ENCODE measurements around the gene CIAO3. TPM values are rescaled to one million over a fixed set of nuclear protein-coding genes. Genes with fewer than 3 reads are reported as not detected.

Gene CIAO3
- total RNA-seq, 1 experiment from 2014 or later = 44.5 TPM

DNA sequence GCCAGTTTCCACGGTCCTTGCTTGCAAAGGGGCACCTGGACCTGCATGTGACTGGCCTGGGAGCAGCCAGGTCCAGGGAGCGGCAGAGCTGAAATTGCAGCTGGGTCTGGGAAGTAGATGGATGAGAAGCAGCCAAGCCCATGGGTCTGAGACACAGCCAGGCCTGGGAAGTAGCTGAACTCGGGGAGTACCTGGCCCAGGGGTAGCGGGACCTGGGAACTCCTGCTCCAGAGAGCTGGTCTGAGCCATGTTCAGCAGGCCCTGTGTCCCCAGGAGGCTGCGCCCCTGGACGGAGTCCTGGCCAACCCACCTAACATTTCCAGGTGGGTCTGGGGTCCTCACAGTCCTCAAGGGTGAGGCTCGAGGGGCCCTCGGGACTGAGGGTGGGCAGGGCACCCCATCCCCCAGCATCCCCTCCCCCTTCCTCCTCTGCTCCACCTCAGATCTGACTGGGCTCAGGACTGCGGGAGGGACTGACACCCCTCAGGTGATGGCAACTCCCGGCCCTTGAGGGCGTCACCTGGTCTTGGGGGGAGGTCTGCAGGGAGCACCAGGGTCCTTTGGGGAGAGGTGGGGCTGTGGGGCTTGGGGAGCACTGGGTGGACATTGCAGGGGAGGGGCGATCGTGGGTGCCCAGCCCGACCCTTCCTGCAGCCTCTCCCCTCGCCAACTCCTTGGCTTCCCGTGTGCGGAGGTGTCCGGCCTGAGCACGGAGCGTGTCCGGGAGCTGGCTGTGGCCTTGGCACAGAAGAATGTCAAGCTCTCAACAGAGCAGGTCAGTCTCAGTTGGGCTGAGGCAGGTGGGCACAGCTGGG, 22.8 kb upstream of the CIAO3 start:
- H3K27me3 Mint-ChIP-seq (ENCODE audit: insufficient read depth, unreplicated experiment) = no peaks in the 10 kb centered on the region
- no TSS peak for BruUV-seq (replicated peaks)
- Histone ChIP-seq H3K4me3 (ENCODE audit: low read depth, low read length) (no peak overlapping the region), H3K36me3 (ENCODE audit: control insufficient read depth, insufficient read depth, low read length) (no peaks in the 10 kb centered on the region), H3K4me1 (peaks cover 25% of the 10 kb centered on the region), H3K9me3 (no peaks in the 10 kb centered on the region), H3K27me3 (replicated peaks; ENCODE audit: control insufficient read depth, insufficient read depth, low read length) (no peaks in the 10 kb centered on the region)
- no peak overlapping the region for H3K4me3 Mint-ChIP-seq (ENCODE audit: unreplicated experiment)
- no peaks in the 10 kb centered on the region for H3K4me1 Mint-ChIP-seq (ENCODE audit: low read depth, unreplicated experiment)
- H3K9me3 Mint-ChIP-seq (ENCODE audit: unreplicated experiment) = no peaks in the 10 kb centered on the region
- POLR2A ChIA-PET = no interaction called here
- H3K36me3 Mint-ChIP-seq (ENCODE audit: insufficient read depth, unreplicated experiment) = no peaks in the 10 kb centered on the region
- H3K27ac Mint-ChIP-seq (ENCODE audit: unreplicated experiment) = no peak overlapping the region
- CTCF ChIA-PET = no interaction called here
- TF ChIP-seq, protein P1, sequence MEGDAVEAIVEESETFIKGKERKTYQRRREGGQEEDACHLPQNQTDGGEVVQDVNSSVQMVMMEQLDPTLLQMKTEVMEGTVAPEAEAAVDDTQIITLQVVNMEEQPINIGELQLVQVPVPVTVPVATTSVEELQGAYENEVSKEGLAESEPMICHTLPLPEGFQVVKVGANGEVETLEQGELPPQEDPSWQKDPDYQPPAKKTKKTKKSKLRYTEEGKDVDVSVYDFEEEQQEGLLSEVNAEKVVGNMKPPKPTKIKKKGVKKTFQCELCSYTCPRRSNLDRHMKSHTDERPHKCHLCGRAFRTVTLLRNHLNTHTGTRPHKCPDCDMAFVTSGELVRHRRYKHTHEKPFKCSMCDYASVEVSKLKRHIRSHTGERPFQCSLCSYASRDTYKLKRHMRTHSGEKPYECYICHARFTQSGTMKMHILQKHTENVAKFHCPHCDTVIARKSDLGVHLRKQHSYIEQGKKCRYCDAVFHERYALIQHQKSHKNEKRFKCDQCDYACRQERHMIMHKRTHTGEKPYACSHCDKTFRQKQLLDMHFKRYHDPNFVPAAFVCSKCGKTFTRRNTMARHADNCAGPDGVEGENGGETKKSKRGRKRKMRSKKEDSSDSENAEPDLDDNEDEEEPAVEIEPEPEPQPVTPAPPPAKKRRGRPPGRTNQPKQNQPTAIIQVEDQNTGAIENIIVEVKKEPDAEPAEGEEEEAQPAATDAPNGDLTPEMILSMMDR (IDR thresholded peaks at IDR 0.05; ENCODE audit: insufficient read depth in 1 of 2, low read depth in 1 of 2, low read length in 1 of 2, severe bottlenecking in 1 of 2, unreplicated experiment in 1 of 2) = no peak
- DNase-seq = no peak
- intact Hi-C loops (cut with micrococcal nuclease; ENCODE audit: unreplicated experiment) = no loop called here

DNA sequence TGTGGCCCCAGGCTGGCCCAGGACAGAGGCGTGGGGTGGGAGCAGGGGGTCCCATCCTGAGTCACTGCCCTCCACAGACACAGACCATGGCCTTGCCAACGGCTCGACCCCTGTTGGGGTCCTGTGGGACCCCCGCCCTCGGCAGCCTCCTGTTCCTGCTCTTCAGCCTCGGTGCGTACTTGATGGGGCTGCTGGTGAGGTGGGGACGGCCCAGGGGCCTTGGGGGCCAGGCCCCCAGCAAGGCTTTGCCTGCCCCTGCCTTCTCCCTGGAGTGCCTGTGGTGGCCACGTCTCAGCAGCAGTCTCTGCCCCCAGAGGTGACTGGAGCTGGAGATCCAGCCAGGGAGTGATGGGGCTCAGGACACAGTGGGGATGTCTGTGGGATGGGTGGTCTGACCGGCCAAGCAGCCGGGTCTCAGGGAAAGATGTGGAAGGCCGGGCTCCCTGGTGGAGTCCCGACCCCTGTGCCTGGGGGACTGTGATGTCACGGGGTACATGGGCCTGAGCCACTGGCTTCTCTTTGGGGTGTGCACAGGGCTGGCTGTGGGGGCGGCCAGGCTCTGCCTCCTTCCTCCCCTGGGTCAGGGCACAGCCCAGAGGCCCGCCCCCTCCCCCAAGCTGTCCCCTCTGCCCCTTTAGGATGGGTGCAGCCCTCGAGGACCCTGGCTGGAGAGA, 21.9 kb upstream of the CIAO3 start:
- CTCF ChIA-PET = no interaction called here

More for the DNA sequence above, 21.9 kb upstream of the CIAO3 start:
- intact Hi-C loops (cut with micrococcal nuclease; ENCODE audit: unreplicated experiment) = no loop called here
- Histone ChIP-seq H3K4me1 (peaks cover 25% of the 10 kb centered on the region), H3K27me3 (replicated peaks; ENCODE audit: control insufficient read depth, insufficient read depth, low read length) (no peaks in the 10 kb centered on the region), H3K36me3 (ENCODE audit: control insufficient read depth, insufficient read depth, low read length) (no peaks in the 10 kb centered on the region), H3K4me3 (ENCODE audit: low read depth, low read length) (no peak overlapping the region), H3K9me3 (no peaks in the 10 kb centered on the region)
- H3K27me3 Mint-ChIP-seq (ENCODE audit: insufficient read depth, unreplicated experiment) = no peaks in the 10 kb centered on the region
- DNase-seq = no peak
- peaks cover 3% of the 10 kb centered on the region for H3K36me3 Mint-ChIP-seq (ENCODE audit: insufficient read depth, unreplicated experiment)
- H3K27ac Mint-ChIP-seq (ENCODE audit: unreplicated experiment) = no peak overlapping the region
- no peaks in the 10 kb centered on the region for H3K9me3 Mint-ChIP-seq (ENCODE audit: unreplicated experiment)
- no peaks in the 10 kb centered on the region for H3K4me1 Mint-ChIP-seq (ENCODE audit: low read depth, unreplicated experiment)
- TF ChIP-seq, protein P1 (IDR thresholded peaks at IDR 0.05; ENCODE audit: insufficient read depth in 1 of 2, low read depth in 1 of 2, low read length in 1 of 2, severe bottlenecking in 1 of 2, unreplicated experiment in 1 of 2) = no peak
- H3K4me3 Mint-ChIP-seq (ENCODE audit: unreplicated experiment) = no peak overlapping the region
- POLR2A ChIA-PET = no interaction called here
- BruUV-seq (replicated peaks) = no TSS peak
